CD4-positive, CD25-positive, alpha-beta regulatory T cell (primary cell): ENCODE data around the gene SH3D21. TPM values are rescaled to one million over a fixed set of nuclear protein-coding genes. Genes with fewer than 3 reads are reported as not detected.

Source experiments
- ATAC-seq, 2 donors: fragments of 150-1000 bp; cut with Tn5 transposase; one replicate each; pipeline ENCODE4 v1.10.0; 2021; ENCODE audit warnings: low read depth in 2 of 2, moderate number of reproducible peaks in 2 of 2, moderate library complexity in 1 of 2
- DNase-seq, 3 donors: peaks; one replicate each; pipeline versions ENCODE4 v3.0.0 to v3.0.0-alpha.2; 2012 to 2022; ENCODE audit warnings: mixed read lengths in 1 of 3
- H3K27ac ChIP-seq: one replicate; pipeline ENCODE4 v1.7.0; 2013; ENCODE audit warnings: mild to moderate bottlenecking, low read length; ENCODE audit not compliant: insufficient read depth, poor library complexity, severe bottlenecking
- H3K27me3 ChIP-seq: one replicate; pipeline ENCODE4 v1.7.0; 2013; ENCODE audit warnings: low read length; ENCODE audit not compliant: control insufficient read depth, insufficient read depth
- H3K36me3 ChIP-seq: one replicate; pipeline ENCODE4 v1.7.0; 2013; ENCODE audit warnings: mild to moderate bottlenecking, low read length, moderate library complexity; ENCODE audit not compliant: control insufficient read depth, insufficient read depth
- H3K4me1 ChIP-seq: 2 replicates; pipeline ENCODE4 v1.7.0; 2013; ENCODE audit warnings: mild to moderate bottlenecking, low read length; ENCODE audit not compliant: insufficient read depth, control insufficient read depth, poor library complexity, severe bottlenecking
- H3K4me3 ChIP-seq: one replicate; pipeline ENCODE4 v1.7.0; 2013; ENCODE audit warnings: low read depth, mild to moderate bottlenecking, low read length, moderate library complexity
- H3K9me3 ChIP-seq, 2 experiments: 1 replicate in 1 of 2; 2 replicates in 1 of 2; pipeline ENCODE4 v1.7.0; 2013; ENCODE audit warnings: low read length in 2 of 2, mild to moderate bottlenecking in 1 of 2, moderate library complexity in 1 of 2; ENCODE audit not compliant: control insufficient read depth in 2 of 2
- H3K27ac Mint-ChIP-seq, 3 donors: one replicate each; pipeline ENCODE4 v1.8.0; 2020 to 2022; ENCODE audit warnings: mild to moderate bottlenecking in 3 of 3, mixed read lengths in 3 of 3, moderate library complexity in 2 of 3
- H3K27me3 Mint-ChIP-seq: one replicate; pipeline ENCODE4 v1.8.0; 2022; ENCODE audit warnings: mild to moderate bottlenecking, mixed read lengths
- H3K36me3 Mint-ChIP-seq: one replicate; pipeline ENCODE4 v1.8.0; 2020; ENCODE audit warnings: mixed read lengths
- H3K4me1 Mint-ChIP-seq, 4 donors: one replicate each; pipeline ENCODE4 v1.8.0; 2020 to 2022; ENCODE audit warnings: mixed read lengths in 4 of 4, mild to moderate bottlenecking in 1 of 4
- H3K4me3 Mint-ChIP-seq, 4 donors: one replicate each; pipeline ENCODE4 v1.8.0; 2020 to 2022; ENCODE audit warnings: mild to moderate bottlenecking in 4 of 4, mixed read lengths in 4 of 4, moderate library complexity in 3 of 4
- H3K9me3 Mint-ChIP-seq, 7 donors: one replicate each; pipeline ENCODE4 v1.8.0; 2020 to 2022; ENCODE audit warnings: mixed read lengths in 7 of 7, mild to moderate bottlenecking in 3 of 7, moderate library complexity in 2 of 7
- polyA plus RNA-seq, 4 donors: library from polyadenylated mRNA; unstranded; fragments of 300-500 nt; fragmentation: Illumina TruSeq; gene quantifications; one replicate each; pipeline ENCODE4 v1.2.3, GENCODE V29; 2021
- total RNA-seq: library from RNA; stranded (reverse); gene quantifications from one replicate; pipeline ENCODE4 v1.2.3, GENCODE V29; 2022

Gene SH3D21
- total and polyA plus RNA-seq, 5 donors from 2014 or later, result 0.26 to 3.2 (median 0.34) TPM

- H3K4me1 Mint-ChIP-seq, result peaks cover 14 to 26% (median 18%) of the 10 kb centered on the region in 4 donors
- H3K27me3 ChIP-seq, result no peaks in the 10 kb centered on the region
- H3K4me3 Mint-ChIP-seq, result no peak overlapping the region
- peaks cover 0 to 2% (median 0%) of the 10 kb centered on the region in 7 donors for H3K9me3 Mint-ChIP-seq
- H3K36me3 ChIP-seq, result peaks cover 87% of the 10 kb centered on the region
- peaks cover 52% of the 10 kb centered on the region for H3K36me3 Mint-ChIP-seq
- no peaks in the 10 kb centered on the region for H3K9me3 ChIP-seq
- DNase-seq (no peak), ATAC-seq (no peak)
- H3K4me1 ChIP-seq, result peaks cover 3% of the 10 kb centered on the region
- H3K27ac ChIP-seq, result peak overlapping the region; percentile 43
- H3K27me3 Mint-ChIP-seq, result no peaks in the 10 kb centered on the region
- H3K4me3 ChIP-seq, result no peak overlapping the region
- H3K27ac Mint-ChIP-seq, result peak overlapping the region in 1 of 3 donors; percentile 7
These were observed 19.4 kb upstream of the SH3D21 start for GRCh38 chr1:36286802-36287201.

DNA sequence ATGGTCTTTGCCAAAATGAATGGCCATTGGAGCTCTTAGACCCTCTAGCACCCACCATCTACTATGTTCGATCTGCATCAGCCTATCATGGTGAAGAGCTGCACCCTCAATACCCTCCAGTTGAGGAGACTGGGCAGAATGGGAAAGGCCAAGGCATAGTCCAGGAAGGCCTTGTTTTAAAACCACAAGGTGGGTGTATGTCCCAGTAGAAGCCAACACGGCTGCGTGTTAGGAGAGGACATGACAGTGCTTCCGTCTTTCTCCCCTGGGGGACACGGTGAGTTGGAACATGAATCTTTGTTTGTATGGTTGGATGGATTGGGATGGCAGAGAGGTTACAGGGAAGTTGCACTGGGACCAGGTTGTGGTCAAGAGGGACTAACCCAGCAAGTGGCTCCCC lies 18.6 kb upstream of the SH3D21 start:
- Mint-ChIP-seq H3K27ac (peak overlapping the region in 2 of 3 donors; percentile 7 to 23), H3K27me3 (no peaks in the 10 kb centered on the region), H3K4me3 (no peak overlapping the region), H3K36me3 (peaks cover 51% of the 10 kb centered on the region), H3K9me3 (peaks cover 0 to 2% (median 0%) of the 10 kb centered on the region in 7 donors), H3K4me1 (peaks cover 14 to 25% (median 17%) of the 10 kb centered on the region in 4 donors)
- H3K9me3 ChIP-seq, result no peaks in the 10 kb centered on the region
- H3K36me3 ChIP-seq, result peaks cover 91% of the 10 kb centered on the region
- peaks cover 3% of the 10 kb centered on the region for H3K4me1 ChIP-seq
- ATAC-seq, result no peak
- H3K4me3 ChIP-seq, result no peak overlapping the region
- no peak overlapping the region for H3K27ac ChIP-seq
- no peak for DNase-seq
- no peaks in the 10 kb centered on the region for H3K27me3 ChIP-seq

DNA sequence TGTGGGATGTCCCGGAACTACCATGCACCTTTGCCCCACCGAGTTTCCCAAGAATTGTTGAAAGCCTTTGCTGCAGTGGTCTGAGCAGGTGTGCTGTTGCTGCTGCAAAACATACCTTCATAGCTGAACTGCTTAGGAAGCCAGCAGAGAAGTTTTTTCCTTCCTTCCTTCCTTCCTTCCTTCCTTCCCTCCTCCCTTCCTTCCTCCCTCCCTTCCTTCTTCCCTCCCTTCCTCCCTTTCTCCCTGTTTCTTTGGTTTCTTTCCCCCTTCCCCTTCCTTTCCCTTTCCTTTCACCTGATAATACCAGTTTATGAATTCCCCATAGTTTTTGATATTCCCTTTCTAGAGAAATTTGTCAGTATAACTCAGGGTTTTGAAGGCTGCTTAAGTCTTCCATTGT lies 10.8 kb upstream of the SH3D21 start:
- H3K27me3 ChIP-seq, result no peaks in the 10 kb centered on the region
- H3K4me3 ChIP-seq, result no peak overlapping the region
- H3K4me1 ChIP-seq, result no peaks in the 10 kb centered on the region
- ATAC-seq, result no peak
- no peak overlapping the region for H3K4me3 Mint-ChIP-seq
- peaks cover 0 to 6% (median 3%) of the 10 kb centered on the region in 4 donors for H3K4me1 Mint-ChIP-seq
- H3K9me3 Mint-ChIP-seq, result no peaks in the 10 kb centered on the region
- no peak for DNase-seq
- H3K36me3 Mint-ChIP-seq, result peaks cover 34% of the 10 kb centered on the region
- H3K9me3 ChIP-seq, result no peaks in the 10 kb centered on the region
- H3K36me3 ChIP-seq, result peaks cover 84% of the 10 kb centered on the region
- H3K27ac Mint-ChIP-seq, result peak overlapping the region; percentile 5 to 71 (median 49)
- no peaks in the 10 kb centered on the region for H3K27me3 Mint-ChIP-seq
- H3K27ac ChIP-seq, result no peak overlapping the region

- H3K27me3 Mint-ChIP-seq, result no peaks in the 10 kb centered on the region
- Histone ChIP-seq H3K4me1 (no peaks in the 10 kb centered on the region), H3K9me3 (no peaks in the 10 kb centered on the region), H3K27me3 (no peaks in the 10 kb centered on the region), H3K27ac (no peak overlapping the region), H3K4me3 (no peak overlapping the region), H3K36me3 (peaks cover 84% of the 10 kb centered on the region)
- H3K4me1 Mint-ChIP-seq, result peaks cover 0 to 8% (median 6%) of the 10 kb centered on the region in 4 donors
- no peaks in the 10 kb centered on the region for H3K9me3 Mint-ChIP-seq
- no peak for ATAC-seq
- no peak overlapping the region for H3K27ac Mint-ChIP-seq
- peaks cover 31% of the 10 kb centered on the region for H3K36me3 Mint-ChIP-seq
- DNase-seq, result no peak
- no peak overlapping the region for H3K4me3 Mint-ChIP-seq
These were observed 9.1 kb upstream of the SH3D21 start for GRCh38 chr1:36297062-36297461.

DNA sequence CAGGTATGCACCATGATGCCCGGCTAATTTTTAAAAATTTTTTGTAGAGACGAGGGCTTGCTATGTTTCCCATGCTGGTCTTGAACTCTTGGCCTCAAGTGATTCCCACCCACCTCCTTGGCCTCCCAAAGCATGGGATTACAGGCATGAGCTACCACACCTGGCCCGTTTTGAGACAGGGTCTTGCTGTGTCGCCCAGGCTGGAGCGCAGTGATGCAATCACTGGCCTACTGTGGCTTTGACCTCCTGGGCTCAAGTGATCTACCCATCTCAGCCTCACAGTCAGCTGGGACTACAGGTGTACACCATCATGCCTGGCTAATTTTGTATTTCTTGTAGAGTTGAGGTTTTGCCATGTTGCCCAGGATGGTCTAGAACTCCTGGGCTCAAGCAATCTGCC lies 7.5 kb upstream of the SH3D21 start:
- H3K36me3 Mint-ChIP-seq, result peaks cover 39% of the 10 kb centered on the region
- H3K27ac ChIP-seq, result no peak overlapping the region
- H3K4me3 Mint-ChIP-seq, result no peak overlapping the region
- H3K36me3 ChIP-seq, result peaks cover 84% of the 10 kb centered on the region
- no peak overlapping the region for H3K4me3 ChIP-seq
- H3K27me3 Mint-ChIP-seq, result no peaks in the 10 kb centered on the region
- H3K9me3 ChIP-seq, result no peaks in the 10 kb centered on the region
- DNase-seq (no peak), ATAC-seq (no peak)
- no peaks in the 10 kb centered on the region for H3K4me1 ChIP-seq
- H3K27me3 ChIP-seq, result no peaks in the 10 kb centered on the region
- peaks cover 0 to 9% (median 7%) of the 10 kb centered on the region in 4 donors for H3K4me1 Mint-ChIP-seq
- no peak overlapping the region for H3K27ac Mint-ChIP-seq
- H3K9me3 Mint-ChIP-seq, result no peaks in the 10 kb centered on the region

GRCh38 chr1:36300526-36300925 lies 5.6 kb upstream of the SH3D21 start:
- no peaks in the 10 kb centered on the region for H3K4me1 ChIP-seq
- ATAC-seq (peak; percentile 62 to 65), DNase-seq (no peak)
- H3K4me3 Mint-ChIP-seq, result no peak overlapping the region
- H3K27me3 ChIP-seq, result no peaks in the 10 kb centered on the region
- peak overlapping the region; percentile 53 to 68 (median 61) for H3K27ac Mint-ChIP-seq
- no peaks in the 10 kb centered on the region for H3K27me3 Mint-ChIP-seq
- H3K36me3 Mint-ChIP-seq, result peaks cover 32% of the 10 kb centered on the region
- no peaks in the 10 kb centered on the region for H3K9me3 ChIP-seq
- no peak overlapping the region for H3K4me3 ChIP-seq
- no peaks in the 10 kb centered on the region for H3K9me3 Mint-ChIP-seq
- H3K36me3 ChIP-seq, result peaks cover 69% of the 10 kb centered on the region
- H3K27ac ChIP-seq, result no peak overlapping the region
- H3K4me1 Mint-ChIP-seq, result peaks cover 6 to 15% (median 9%) of the 10 kb centered on the region in 4 donors

- Histone ChIP-seq H3K9me3 (no peaks in the 10 kb centered on the region), H3K27me3 (no peaks in the 10 kb centered on the region), H3K36me3 (peaks cover 64% of the 10 kb centered on the region), H3K4me3 (no peak overlapping the region), H3K27ac (no peak overlapping the region), H3K4me1 (peaks cover 5% of the 10 kb centered on the region)
- ATAC-seq, result no peak
- Mint-ChIP-seq H3K4me3 (peak overlapping the region in 1 of 4 donors; percentile 12), H3K9me3 (no peaks in the 10 kb centered on the region), H3K4me1 (peaks cover 6 to 14% (median 9%) of the 10 kb centered on the region in 4 donors), H3K27ac (peak overlapping the region in 1 of 3 donors; percentile 79), H3K36me3 (peaks cover 29% of the 10 kb centered on the region), H3K27me3 (no peaks in the 10 kb centered on the region)
- DNase-seq, result no peak
These were observed 4.9 kb upstream of the SH3D21 start for GRCh38 chr1:36301220-36301619.

DNA sequence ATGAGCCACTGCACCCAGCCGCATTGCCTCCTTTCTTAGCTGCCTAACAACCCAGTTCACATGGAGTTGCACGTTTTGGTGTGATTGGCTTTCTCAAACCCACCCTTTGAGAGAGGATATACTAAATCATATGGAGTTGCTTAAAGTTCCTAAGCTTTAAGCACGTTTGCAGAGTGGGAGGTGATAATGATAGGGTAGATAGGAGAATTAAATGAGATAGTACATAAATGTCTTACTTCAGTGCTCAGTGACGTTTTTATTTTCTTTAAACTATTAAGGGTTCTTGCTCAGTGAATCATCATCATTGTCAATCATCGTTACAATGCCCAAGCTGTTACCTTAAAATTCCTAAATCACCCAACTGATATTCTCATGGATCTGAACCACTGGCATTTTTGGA lies 2.9 kb upstream of the SH3D21 start:
- Histone ChIP-seq H3K4me1 (peaks cover 14% of the 10 kb centered on the region), H3K27me3 (no peaks in the 10 kb centered on the region), H3K9me3 (no peaks in the 10 kb centered on the region), H3K27ac (no peak overlapping the region), H3K36me3 (peaks cover 47% of the 10 kb centered on the region), H3K4me3 (no peak overlapping the region)
- H3K4me3 Mint-ChIP-seq, result peak overlapping the region in 2 of 4 donors; percentile 41 to 63
- H3K36me3 Mint-ChIP-seq, result peaks cover 21% of the 10 kb centered on the region
- ATAC-seq, result no peak
- peaks cover 6 to 26% (median 11%) of the 10 kb centered on the region in 4 donors for H3K4me1 Mint-ChIP-seq
- DNase-seq, result no peak
- H3K27me3 Mint-ChIP-seq, result no peaks in the 10 kb centered on the region
- no peaks in the 10 kb centered on the region for H3K9me3 Mint-ChIP-seq
- H3K27ac Mint-ChIP-seq, result no peak overlapping the region
